Activated naive CD8-positive, alpha-beta T cell (primary cell): ENCODE measurements around the gene MMS22L.

Experiments
- H3K27ac Mint-ChIP-seq: one replicate; pipeline ENCODE4 v1.8.0; 2021; ENCODE audit warnings: mixed read lengths
- H3K27me3 Mint-ChIP-seq: one replicate; pipeline ENCODE4 v1.8.0; 2021; ENCODE audit warnings: mixed read lengths
- H3K36me3 Mint-ChIP-seq: one replicate; pipeline ENCODE4 v1.8.0; 2021; ENCODE audit warnings: mixed read lengths
- H3K4me1 Mint-ChIP-seq: one replicate; pipeline ENCODE4 v1.8.0; 2021; ENCODE audit warnings: low read depth, mixed read lengths
- H3K4me3 Mint-ChIP-seq: one replicate; pipeline ENCODE4 v1.8.0; 2021; ENCODE audit warnings: mild to moderate bottlenecking, mixed read lengths
- H3K9me3 Mint-ChIP-seq: one replicate; pipeline ENCODE4 v1.8.0; 2021; ENCODE audit warnings: low read depth, mixed read lengths

MMS22L gene

GRCh38 chr6:97141756-97142155, 141.3 kb downstream of the MMS22L start:
- H3K9me3 Mint-ChIP-seq = no peaks in the 10 kb centered on the region
- H3K36me3 Mint-ChIP-seq = peaks cover 17% of the 10 kb centered on the region
- no peaks in the 10 kb centered on the region for H3K4me1 Mint-ChIP-seq
- H3K27me3 Mint-ChIP-seq = no peaks in the 10 kb centered on the region
- H3K4me3 Mint-ChIP-seq = no peak overlapping the region
- H3K27ac Mint-ChIP-seq = no peak overlapping the region

- Mint-ChIP-seq H3K4me3 (no peak overlapping the region), H3K27me3 (no peaks in the 10 kb centered on the region), H3K27ac (no peak overlapping the region), H3K4me1 (no peaks in the 10 kb centered on the region), H3K9me3 (no peaks in the 10 kb centered on the region), H3K36me3 (peaks cover 5% of the 10 kb centered on the region)
These were observed 144.4 kb downstream of the MMS22L start for GRCh38 chr6:97138581-97138980.

GRCh38 chr6:97136626-97137358, 146.2 kb downstream of the MMS22L start:
- Mint-ChIP-seq H3K4me3 (no peak overlapping the region), H3K27ac (no peak overlapping the region), H3K36me3 (peaks cover 5% of the 10 kb centered on the region), H3K27me3 (no peaks in the 10 kb centered on the region), H3K9me3 (no peaks in the 10 kb centered on the region), H3K4me1 (no peaks in the 10 kb centered on the region)

- Mint-ChIP-seq H3K9me3 (no peaks in the 10 kb centered on the region), H3K27ac (no peak overlapping the region), H3K4me1 (no peaks in the 10 kb centered on the region), H3K36me3 (peaks cover 16% of the 10 kb centered on the region), H3K4me3 (no peak overlapping the region), H3K27me3 (no peaks in the 10 kb centered on the region)
These were observed 149.9 kb downstream of the MMS22L start for GRCh38 chr6:97133067-97133466.

GRCh38 chr6:97129106-97129505, 153.9 kb downstream of the MMS22L start:
- no peak overlapping the region for H3K4me3 Mint-ChIP-seq
- H3K4me1 Mint-ChIP-seq = no peaks in the 10 kb centered on the region
- H3K9me3 Mint-ChIP-seq = no peaks in the 10 kb centered on the region
- no peak overlapping the region for H3K27ac Mint-ChIP-seq
- no peaks in the 10 kb centered on the region for H3K27me3 Mint-ChIP-seq
- H3K36me3 Mint-ChIP-seq = peaks cover 11% of the 10 kb centered on the region

GRCh38 chr6:97128507-97128906, 154.5 kb downstream of the MMS22L start:
- Mint-ChIP-seq H3K27me3 (no peaks in the 10 kb centered on the region), H3K36me3 (peaks cover 11% of the 10 kb centered on the region), H3K9me3 (no peaks in the 10 kb centered on the region), H3K4me3 (no peak overlapping the region), H3K27ac (no peak overlapping the region), H3K4me1 (no peaks in the 10 kb centered on the region)

- no peak overlapping the region for H3K27ac Mint-ChIP-seq
- H3K36me3 Mint-ChIP-seq = peaks cover 10% of the 10 kb centered on the region
- H3K4me1 Mint-ChIP-seq = no peaks in the 10 kb centered on the region
- no peak overlapping the region for H3K4me3 Mint-ChIP-seq
- peaks cover 9% of the 10 kb centered on the region for H3K9me3 Mint-ChIP-seq
- no peaks in the 10 kb centered on the region for H3K27me3 Mint-ChIP-seq
These were observed 159.4 kb downstream of the MMS22L start for GRCh38 chr6:97123652-97124051.

- Mint-ChIP-seq H3K4me1 (no peaks in the 10 kb centered on the region), H3K27ac (no peak overlapping the region), H3K36me3 (peaks cover 10% of the 10 kb centered on the region), H3K9me3 (peaks cover 9% of the 10 kb centered on the region), H3K4me3 (no peak overlapping the region), H3K27me3 (no peaks in the 10 kb centered on the region)
These were observed 159.9 kb downstream of the MMS22L start for GRCh38 chr6:97123112-97123511.

- peaks cover 12% of the 10 kb centered on the region for H3K36me3 Mint-ChIP-seq
- H3K9me3 Mint-ChIP-seq = peaks cover 9% of the 10 kb centered on the region
- no peak overlapping the region for H3K4me3 Mint-ChIP-seq
- no peaks in the 10 kb centered on the region for H3K4me1 Mint-ChIP-seq
- no peak overlapping the region for H3K27ac Mint-ChIP-seq
- no peaks in the 10 kb centered on the region for H3K27me3 Mint-ChIP-seq
These were observed 162.5 kb downstream of the MMS22L start for GRCh38 chr6:97120511-97120910.

GRCh38 chr6:97114645-97115044, 168.4 kb downstream of the MMS22L start:
- peaks cover 22% of the 10 kb centered on the region for H3K36me3 Mint-ChIP-seq
- no peaks in the 10 kb centered on the region for H3K9me3 Mint-ChIP-seq
- H3K27me3 Mint-ChIP-seq = no peaks in the 10 kb centered on the region
- H3K4me1 Mint-ChIP-seq = peaks cover 16% of the 10 kb centered on the region
- no peak overlapping the region for H3K27ac Mint-ChIP-seq
- no peak overlapping the region for H3K4me3 Mint-ChIP-seq

GRCh38 chr6:97113170-97113569, 169.8 kb downstream of the MMS22L start:
- no peaks in the 10 kb centered on the region for H3K9me3 Mint-ChIP-seq
- no peak overlapping the region for H3K4me3 Mint-ChIP-seq
- no peak overlapping the region for H3K27ac Mint-ChIP-seq
- H3K36me3 Mint-ChIP-seq = peaks cover 18% of the 10 kb centered on the region
- no peaks in the 10 kb centered on the region for H3K27me3 Mint-ChIP-seq
- H3K4me1 Mint-ChIP-seq = peaks cover 17% of the 10 kb centered on the region

GRCh38 chr6:97111243-97111642, 171.8 kb downstream of the MMS22L start:
- H3K4me3 Mint-ChIP-seq = no peak overlapping the region
- H3K27me3 Mint-ChIP-seq = no peaks in the 10 kb centered on the region
- peaks cover 15% of the 10 kb centered on the region for H3K36me3 Mint-ChIP-seq
- no peak overlapping the region for H3K27ac Mint-ChIP-seq
- H3K9me3 Mint-ChIP-seq = no peaks in the 10 kb centered on the region
- H3K4me1 Mint-ChIP-seq = peaks cover 17% of the 10 kb centered on the region

GRCh38 chr6:97110626-97111025, 172.4 kb downstream of the MMS22L start:
- Mint-ChIP-seq H3K9me3 (no peaks in the 10 kb centered on the region), H3K27me3 (no peaks in the 10 kb centered on the region), H3K27ac (no peak overlapping the region), H3K36me3 (peaks cover 15% of the 10 kb centered on the region), H3K4me1 (peaks cover 17% of the 10 kb centered on the region), H3K4me3 (no peak overlapping the region)

GRCh38 chr6:97110149-97110548, 172.9 kb downstream of the MMS22L start:
- Mint-ChIP-seq H3K4me1 (peaks cover 17% of the 10 kb centered on the region), H3K4me3 (no peak overlapping the region), H3K27me3 (no peaks in the 10 kb centered on the region), H3K27ac (no peak overlapping the region), H3K9me3 (no peaks in the 10 kb centered on the region), H3K36me3 (peaks cover 16% of the 10 kb centered on the region)

GRCh38 chr6:97109444-97109843, 173.6 kb downstream of the MMS22L start:
- H3K4me1 Mint-ChIP-seq = peaks cover 17% of the 10 kb centered on the region
- no peaks in the 10 kb centered on the region for H3K27me3 Mint-ChIP-seq
- H3K27ac Mint-ChIP-seq = peak overlapping the region; percentile 16
- H3K9me3 Mint-ChIP-seq = no peaks in the 10 kb centered on the region
- H3K36me3 Mint-ChIP-seq = peaks cover 14% of the 10 kb centered on the region
- H3K4me3 Mint-ChIP-seq = no peak overlapping the region

GRCh38 chr6:97102145-97102790, 180.7 kb downstream of the MMS22L start:
- Mint-ChIP-seq H3K27ac (no peak overlapping the region), H3K4me3 (no peak overlapping the region), H3K27me3 (no peaks in the 10 kb centered on the region), H3K36me3 (peaks cover 7% of the 10 kb centered on the region), H3K4me1 (no peaks in the 10 kb centered on the region), H3K9me3 (no peaks in the 10 kb centered on the region)
